Activated T-cell treated with anti-CD3 and anti-CD28 coated beads for 48 hours (primary cell): ENCODE data around the gene LANCL2.

ENCODE experiments used
- DNase-seq: peaks from one replicate; pipeline ENCODE4 v3.0.0-alpha.2; 2020; ENCODE audit warnings: low read depth

Gene LANCL2

GRCh38 chr7:55361560-55361959 lies 3.6 kb upstream of the LANCL2 start:
- no peak for DNase-seq

- DNase-seq, result no peak
Observed at GRCh38 chr7:55362927-55363326, 2.2 kb upstream of the LANCL2 start.

- no peak for DNase-seq
Observed at GRCh38 chr7:55363386-55364170, 1.6 kb upstream of the LANCL2 start.

- DNase-seq, result peak; percentile 93
Observed at GRCh38 chr7:55365675-55366460, 731 bp downstream of the LANCL2 start.

GRCh38 chr7:55366461-55367070 lies 1.4 kb downstream of the LANCL2 start:
- DNase-seq, result no peak

- no peak for DNase-seq
Observed at GRCh38 chr7:55367283-55367840, 2.2 kb downstream of the LANCL2 start.

GRCh38 chr7:55369427-55370400 lies 4.6 kb downstream of the LANCL2 start:
- no peak for DNase-seq

- no peak for DNase-seq
Observed at GRCh38 chr7:55374213-55374612, 9.1 kb downstream of the LANCL2 start.

GRCh38 chr7:55375237-55375636 lies 10.1 kb downstream of the LANCL2 start:
- no peak for DNase-seq

- no peak for DNase-seq
Observed at GRCh38 chr7:55377162-55377817, 12.2 kb downstream of the LANCL2 start.

GRCh38 chr7:55379285-55379684 lies 14.1 kb downstream of the LANCL2 start:
- no peak for DNase-seq

- no peak for DNase-seq
Observed at GRCh38 chr7:55381189-55381588, 16.1 kb downstream of the LANCL2 start.

- DNase-seq, result no peak
Observed at GRCh38 chr7:55381696-55382095, 16.6 kb downstream of the LANCL2 start.

GRCh38 chr7:55382251-55382650 lies 17.1 kb downstream of the LANCL2 start:
- DNase-seq, result no peak

- no peak for DNase-seq
Observed at GRCh38 chr7:55386541-55386940, 21.4 kb downstream of the LANCL2 start.

- no peak for DNase-seq
Observed at GRCh38 chr7:55387062-55387965, 22.2 kb downstream of the LANCL2 start.

- DNase-seq, result no peak
Observed at GRCh38 chr7:55396233-55396785, 31.2 kb downstream of the LANCL2 start.

- DNase-seq, result no peak
Observed at GRCh38 chr7:55397617-55398016, 32.5 kb downstream of the LANCL2 start.

GRCh38 chr7:55400191-55400590 lies 35.1 kb downstream of the LANCL2 start:
- no peak for DNase-seq
